ENCODE measurements around the gene LARP6. TPM values are rescaled to one million over a fixed set of nuclear protein-coding genes. Genes with fewer than 3 reads are reported as not detected.

The LARP6 gene
- not detected for total RNA-seq
- not detected for total RNA-seq (2013)

- Mint-ChIP-seq H3K27me3 (ENCODE audit: low read depth in 2 of 2) (peaks cover 37 to 63% of the 10 kb centered on the region in 2 donors), H3K27ac (no peak within 1 kb of the TSS), H3K9me3 (no peaks in the 10 kb centered on the region), H3K4me1 (peaks cover 6% of the 10 kb centered on the region in 2 donors), H3K4me3 (peak within 1 kb of the TSS; percentile 89), H3K36me3 (no peaks in the 10 kb centered on the region)
- no peaks in the 10 kb centered on the region for H3K9me3 ChIP-seq (ENCODE audit: control insufficient read depth, insufficient read depth, low read length)
- DNase-seq (peak in 1 of 2 donors; percentile 14), ATAC-seq (peak; percentile 59 to 82 (median 69))
- H3K4me3 ChIP-seq (ENCODE audit: low read length), result no peak within 1 kb of the TSS
- no peaks in the 10 kb centered on the region for H3K36me3 ChIP-seq (ENCODE audit: control insufficient read depth, insufficient read depth, low read length)
- H3K4me1 ChIP-seq (ENCODE audit: control insufficient read depth, insufficient read depth, low read length), result peaks cover 7% of the 10 kb centered on the region
- intact Hi-C loops (cut with micrococcal nuclease), result no loop called here
- no peak within 1 kb of the TSS for H3K27ac ChIP-seq (ENCODE audit: low read length)
- TF ChIP-seq CTCF (IDR thresholded peaks at IDR 0.05), result no peak
- WGBS (ENCODE audit: insufficient coverage), result 1% methylated on average over 78 of the region's 78 CpGs
- peaks cover 16% of the 10 kb centered on the region for H3K27me3 ChIP-seq (ENCODE audit: control insufficient read depth, insufficient read depth, low read length)
These were observed at the start of gene LARP6 for GRCh38 chr15:70853973-70854665. Gene LARP6, minus strand, starts transcription at chr15:70854157. Its CDS starts 69 bp downstream, at chr15:70854088.

GRCh38 chr15:70902107-70902506, 48.1 kb upstream of the LARP6 start:
- no peak overlapping the region for H3K4me3 ChIP-seq (ENCODE audit: low read length)
- no peak for DNase-seq
- ATAC-seq, result no peak
- H3K27ac ChIP-seq (ENCODE audit: low read length), result no peak overlapping the region
- no peaks in the 10 kb centered on the region for H3K4me1 Mint-ChIP-seq
- no peaks in the 10 kb centered on the region for H3K36me3 ChIP-seq (ENCODE audit: control insufficient read depth, insufficient read depth, low read length)
- peaks cover 7% of the 10 kb centered on the region for H3K36me3 Mint-ChIP-seq
- no peaks in the 10 kb centered on the region for H3K4me1 ChIP-seq (ENCODE audit: control insufficient read depth, insufficient read depth, low read length)
- H3K27ac Mint-ChIP-seq, result no peak overlapping the region
- no peaks in the 10 kb centered on the region for H3K9me3 ChIP-seq (ENCODE audit: control insufficient read depth, insufficient read depth, low read length)
- H3K9me3 Mint-ChIP-seq, result no peaks in the 10 kb centered on the region
- intact Hi-C loops (cut with micrococcal nuclease), result no loop called here
- no peaks in the 10 kb centered on the region for H3K27me3 ChIP-seq (ENCODE audit: control insufficient read depth, insufficient read depth, low read length)
- TF ChIP-seq CTCF (IDR thresholded peaks at IDR 0.05), result no peak
- WGBS (ENCODE audit: insufficient coverage), result 100% methylated on average over 1 of the region's 1 CpG
- H3K4me3 Mint-ChIP-seq, result no peak overlapping the region
- peaks cover 9 to 13% of the 10 kb centered on the region in 2 donors for H3K27me3 Mint-ChIP-seq (ENCODE audit: low read depth in 2 of 2)

- peak in 1 of 3 donors; percentile 24 for ATAC-seq
These were observed 39.1 kb upstream of the LARP6 start for GRCh38 chr15:70892912-70893560.

More at GRCh38 chr15:70892912-70893560, 39.1 kb upstream of the LARP6 start:
- no peaks in the 10 kb centered on the region for H3K36me3 ChIP-seq (ENCODE audit: control insufficient read depth, insufficient read depth, low read length)
- peaks cover 10 to 19% of the 10 kb centered on the region in 2 donors for H3K4me1 Mint-ChIP-seq
- H3K36me3 Mint-ChIP-seq, result no peaks in the 10 kb centered on the region
- peaks cover 7% of the 10 kb centered on the region for H3K27me3 ChIP-seq (ENCODE audit: control insufficient read depth, insufficient read depth, low read length)
- no peak overlapping the region for H3K27ac ChIP-seq (ENCODE audit: low read length)
- H3K9me3 ChIP-seq (ENCODE audit: control insufficient read depth, insufficient read depth, low read length), result no peaks in the 10 kb centered on the region
- peaks cover 17 to 38% of the 10 kb centered on the region in 2 donors for H3K27me3 Mint-ChIP-seq (ENCODE audit: low read depth in 2 of 2)
- WGBS (ENCODE audit: insufficient coverage), result 14% methylated on average over 10 of the region's 10 CpGs
- H3K4me3 ChIP-seq (ENCODE audit: low read length), result peak overlapping the region; percentile 37
- no peak for TF ChIP-seq CTCF (IDR thresholded peaks at IDR 0.05)
- H3K9me3 Mint-ChIP-seq, result no peaks in the 10 kb centered on the region
- peak overlapping the region; percentile 91 for H3K4me3 Mint-ChIP-seq
- H3K27ac Mint-ChIP-seq, result peak overlapping the region in 1 of 2 donors; percentile 79
- H3K4me1 ChIP-seq (ENCODE audit: control insufficient read depth, insufficient read depth, low read length), result peaks cover 16% of the 10 kb centered on the region
- no peak for DNase-seq
- intact Hi-C loops (cut with micrococcal nuclease), result no loop called here

Measured in natural killer cell (primary cell).